Right lobe of liver (tissue), 4 donors: ENCODE data around the gene CPT1C.

Experiments used
- CTCF ChIP-seq, 4 donors: fragments of 200-600 bp in 3 of 4; fragments of 450-650 bp in 1 of 4; IDR thresholded peaks; one replicate each; pipeline versions ENCODE4 v1.5.1 to v1.8.0; 2016 to 2022; ENCODE audit warnings: antibody characterized with exemption in 4 of 4, mild to moderate bottlenecking in 2 of 4
- POLR2A ChIP-seq: fragments of 450-650 bp; IDR thresholded peaks from one replicate; pipeline ENCODE4 v1.6.1; 2017; ENCODE audit warnings: antibody characterized with exemption, mild to moderate bottlenecking
- donor health status: DM: no; HTN: no; CAD: no.
- donor health status: DM: no; HTN: no; CAD: no.
- donor health status: DM: no; HTN: yes; CAD: no.

GRCh38 chr19:49686503-49687088, 4.3 kb upstream of the CPT1C start:
- TF ChIP-seq CTCF (IDR thresholded peaks at IDR 0.05) (no peak), POLR2A (no peak)
